ENCODE data around the gene IGSF21.

DNA sequence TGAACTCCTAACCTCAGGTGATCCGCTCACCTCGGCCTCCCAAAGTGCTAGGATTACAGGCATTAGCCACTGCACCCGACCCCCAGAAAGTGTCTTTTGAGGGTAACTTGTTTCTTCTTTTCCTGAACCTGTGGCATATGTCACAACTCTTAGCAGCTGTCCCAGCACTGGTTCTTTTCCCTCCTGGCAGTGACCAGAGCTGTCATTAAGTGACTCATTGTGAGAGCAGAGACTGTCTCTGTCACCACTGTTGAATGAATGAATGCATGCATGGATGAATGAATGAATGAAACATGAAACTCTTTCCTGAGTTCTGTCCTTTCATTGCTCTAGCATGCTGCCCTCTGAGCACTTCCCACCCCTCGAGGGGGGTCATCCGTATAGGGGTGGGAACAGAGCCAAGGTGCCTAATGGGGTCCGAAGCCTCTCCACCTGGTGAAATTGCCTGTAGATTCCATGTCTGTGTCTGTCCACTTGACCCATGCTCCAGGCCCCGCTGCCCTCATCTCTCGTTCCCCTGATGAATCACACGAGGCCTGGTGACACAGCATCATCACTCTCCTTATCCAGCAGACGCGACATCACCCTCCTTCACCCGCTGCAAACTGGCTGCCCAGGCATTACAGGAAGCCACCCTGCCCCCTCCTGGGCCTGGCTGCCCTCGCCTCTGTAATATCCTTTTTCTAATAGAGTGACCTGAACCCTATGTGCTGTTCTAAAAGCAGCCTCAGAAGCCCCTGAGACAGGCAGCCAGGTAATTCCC, 75.0 kb downstream of the IGSF21 start:
- TF ChIP-seq, protein P1, sequence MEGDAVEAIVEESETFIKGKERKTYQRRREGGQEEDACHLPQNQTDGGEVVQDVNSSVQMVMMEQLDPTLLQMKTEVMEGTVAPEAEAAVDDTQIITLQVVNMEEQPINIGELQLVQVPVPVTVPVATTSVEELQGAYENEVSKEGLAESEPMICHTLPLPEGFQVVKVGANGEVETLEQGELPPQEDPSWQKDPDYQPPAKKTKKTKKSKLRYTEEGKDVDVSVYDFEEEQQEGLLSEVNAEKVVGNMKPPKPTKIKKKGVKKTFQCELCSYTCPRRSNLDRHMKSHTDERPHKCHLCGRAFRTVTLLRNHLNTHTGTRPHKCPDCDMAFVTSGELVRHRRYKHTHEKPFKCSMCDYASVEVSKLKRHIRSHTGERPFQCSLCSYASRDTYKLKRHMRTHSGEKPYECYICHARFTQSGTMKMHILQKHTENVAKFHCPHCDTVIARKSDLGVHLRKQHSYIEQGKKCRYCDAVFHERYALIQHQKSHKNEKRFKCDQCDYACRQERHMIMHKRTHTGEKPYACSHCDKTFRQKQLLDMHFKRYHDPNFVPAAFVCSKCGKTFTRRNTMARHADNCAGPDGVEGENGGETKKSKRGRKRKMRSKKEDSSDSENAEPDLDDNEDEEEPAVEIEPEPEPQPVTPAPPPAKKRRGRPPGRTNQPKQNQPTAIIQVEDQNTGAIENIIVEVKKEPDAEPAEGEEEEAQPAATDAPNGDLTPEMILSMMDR (IDR thresholded peaks at IDR 0.05; ENCODE audit: low read length): no peak
- TF ChIP-seq EZH2 (optimal IDR thresholded peaks at IDR 0.05; ENCODE audit: low read depth, low read length): no peak
- no peak for TF ChIP-seq EZH2phosphoT487 (IDR thresholded peaks at IDR 0.05; ENCODE audit: low read length)
